NCI-H82 (cell line): Measurements from ENCODE around the gene IQSEC3.

Source experiments
- DNase-seq: peaks from one replicate; lab custom pipeline; 2025; lab: John Stamatoyannopoulos, UW

Gene IQSEC3

GRCh38 chr12:163406-163986 lies 96.9 kb downstream of the IQSEC3 start:
- no peak for DNase-seq

- DNase-seq: peak; percentile 66
Measured at GRCh38 chr12:164207-164606, 97.6 kb downstream of the IQSEC3 start.

- DNase-seq: no peak
Measured at GRCh38 chr12:165862-166368, 99.3 kb downstream of the IQSEC3 start.

GRCh38 chr12:166425-167075 lies 100.0 kb downstream of the IQSEC3 start:
- DNase-seq: no peak

- peak; percentile 17 for DNase-seq
Measured at GRCh38 chr12:167959-168600, 101.5 kb downstream of the IQSEC3 start.

- DNase-seq: no peak
Measured at GRCh38 chr12:168763-169525, 102.4 kb downstream of the IQSEC3 start.

- no peak for DNase-seq
Measured at GRCh38 chr12:169528-170370, 103.2 kb downstream of the IQSEC3 start.

GRCh38 chr12:170371-171225 lies 104.0 kb downstream of the IQSEC3 start:
- no peak for DNase-seq

GRCh38 chr12:171276-171675 lies 104.7 kb downstream of the IQSEC3 start:
- no peak for DNase-seq

GRCh38 chr12:171743-172676 lies 105.4 kb downstream of the IQSEC3 start:
- DNase-seq: peak; percentile 18

GRCh38 chr12:172732-173161 lies 106.2 kb downstream of the IQSEC3 start:
- DNase-seq: no peak

- no peak for DNase-seq
Measured at GRCh38 chr12:174124-174523, 107.6 kb downstream of the IQSEC3 start.

- no peak for DNase-seq
Measured at GRCh38 chr12:174596-174995, 108.0 kb downstream of the IQSEC3 start.

- DNase-seq: no peak
Measured at GRCh38 chr12:175250-175649, 108.7 kb downstream of the IQSEC3 start.

GRCh38 chr12:175759-176158 lies 109.2 kb downstream of the IQSEC3 start:
- no peak for DNase-seq

GRCh38 chr12:176321-177181 lies 110.0 kb downstream of the IQSEC3 start:
- peak; percentile 90 for DNase-seq

- no peak for DNase-seq
Measured at GRCh38 chr12:177336-177979, 110.9 kb downstream of the IQSEC3 start.
